ENCODE data around the gene ZRANB3. TPM values are rescaled to one million over a fixed set of nuclear protein-coding genes. Genes with fewer than 3 reads are reported as not detected.
"Not testable (repeated sequence)": the region's sequence is repeated elsewhere in the genome, so short reads cannot be mapped to it uniquely, and the experiment has no call there.

Gene ZRANB3
- total and polyA plus RNA-seq, 9 donors, result 2.6 to 11.4 (median 7.1) TPM

DNA sequence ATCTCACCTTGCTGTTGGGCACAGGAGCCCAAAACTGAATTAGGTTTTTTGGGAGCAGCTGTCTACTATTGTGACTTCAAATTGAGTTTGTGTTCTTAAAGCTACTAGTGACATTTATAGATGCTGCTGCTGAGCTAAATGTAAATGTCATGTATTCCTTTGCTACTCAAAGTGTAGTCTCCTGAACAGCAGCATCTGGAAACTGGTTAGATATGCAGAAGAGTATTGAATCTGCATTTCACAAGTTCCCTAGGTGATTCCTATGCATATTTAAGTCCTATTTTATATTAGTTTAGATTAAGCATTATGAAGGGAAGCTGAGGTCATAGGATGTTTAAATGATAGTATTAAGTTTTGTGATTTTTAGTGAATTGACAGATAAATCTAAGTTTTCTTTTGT lies 411.4 kb downstream of the ZRANB3 start:
- Histone ChIP-seq H3K27me3 (no peaks in the 10 kb centered on the region), H3K9me3 (no peaks in the 10 kb centered on the region), H3K4me1 (ENCODE audit: insufficient read depth) (no peaks in the 10 kb centered on the region), H3K27ac (no peak overlapping the region), H3K36me3 (no peaks in the 10 kb centered on the region), H3K4me3 (no peak overlapping the region)
- DNase-seq, result no peak
- TF ChIP-seq EP300 (IDR thresholded peaks at IDR 0.05) (no peak), CTCF (IDR thresholded peaks at IDR 0.05) (no peak), POLR2A (IDR thresholded peaks at IDR 0.05) (no peak)
- intact Hi-C loops (cut with DNase I), result no loop called here

DNA sequence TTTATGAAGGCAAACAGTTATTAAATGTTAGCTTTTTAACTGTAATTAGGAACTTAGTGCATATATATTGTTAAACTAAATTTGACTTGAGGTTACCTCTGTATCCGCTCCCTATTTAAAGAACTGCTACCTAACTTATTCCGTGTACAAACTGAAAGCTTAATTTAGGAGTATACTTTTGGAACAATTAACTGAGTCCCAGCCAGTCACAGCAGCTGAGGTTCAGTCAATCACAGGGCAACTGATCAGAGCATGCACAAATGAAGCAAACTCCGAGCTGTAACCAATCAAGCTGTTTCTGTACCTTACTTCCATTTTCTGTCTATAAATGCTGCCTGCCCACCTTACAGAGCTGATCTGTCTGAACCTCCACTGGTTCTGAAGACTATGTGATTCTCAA lies 417.7 kb downstream of the ZRANB3 start:
- Histone ChIP-seq H3K4me1 (ENCODE audit: insufficient read depth) (peaks cover 1% of the 10 kb centered on the region), H3K9me3 (no peaks in the 10 kb centered on the region), H3K36me3 (no peaks in the 10 kb centered on the region), H3K4me3 (no peak overlapping the region), H3K27ac (no peak overlapping the region), H3K27me3 (no peaks in the 10 kb centered on the region)
- DNase-seq, result no peak
- intact Hi-C loops (cut with DNase I), result no loop called here
- WGBS, 3 donors, result 94 to 97% (median 96%) methylated on average over 3 of the region's 3 CpGs
- no peak for TF ChIP-seq EP300 (IDR thresholded peaks at IDR 0.05)
- no peak for TF ChIP-seq POLR2A (IDR thresholded peaks at IDR 0.05)
- TF ChIP-seq CTCF (IDR thresholded peaks at IDR 0.05), result no peak

- H3K27me3 ChIP-seq; H3K27ac ChIP-seq; H3K4me3 ChIP-seq; intact Hi-C loops (cut with DNase I); H3K9me3 ChIP-seq; DNase-seq; H3K36me3 ChIP-seq; H3K4me1 ChIP-seq (ENCODE audit: insufficient read depth): not testable (repeated sequence)
- 96 to 99% (median 97%) methylated on average over 17 to 54 of the region's 56 CpGs for WGBS, 3 donors
Measured at GRCh38 chr2:135105513-135106316, 425.3 kb downstream of the ZRANB3 start.

DNA sequence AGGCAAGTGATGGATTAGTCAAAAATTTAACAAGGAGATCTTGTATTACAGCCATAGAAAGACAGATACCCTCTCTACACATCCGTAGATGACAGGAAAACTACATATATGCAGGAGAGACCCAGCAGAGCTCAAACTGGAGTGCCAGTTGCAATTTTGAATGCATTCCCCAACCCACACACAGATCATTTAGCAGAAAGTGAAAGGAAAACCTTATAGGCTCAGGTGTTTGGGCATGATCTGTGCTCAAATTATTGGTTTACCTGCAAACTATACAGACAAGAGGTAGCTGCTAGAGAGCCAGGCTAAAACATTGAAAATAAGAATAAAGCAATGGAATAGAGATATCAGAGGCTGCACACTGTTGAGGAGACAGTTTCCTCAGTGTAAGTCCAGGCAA lies 427.2 kb downstream of the ZRANB3 start:
- 0 to 95% (median 94%) methylated on average over 1 of the region's 1 CpG for WGBS, 3 donors
- intact Hi-C loops (cut with DNase I), result no loop called here
- no peak overlapping the region for H3K4me3 ChIP-seq
- no peak for DNase-seq
- H3K27ac ChIP-seq, result no peak overlapping the region
- no peaks in the 10 kb centered on the region for H3K27me3 ChIP-seq
- TF ChIP-seq CTCF (IDR thresholded peaks at IDR 0.05) (no peak), POLR2A (IDR thresholded peaks at IDR 0.05) (no peak), EP300 (IDR thresholded peaks at IDR 0.05) (no peak)
- H3K9me3 ChIP-seq, result no peaks in the 10 kb centered on the region
- no peaks in the 10 kb centered on the region for H3K36me3 ChIP-seq
- H3K4me1 ChIP-seq (ENCODE audit: insufficient read depth), result peaks cover 1% of the 10 kb centered on the region

DNA sequence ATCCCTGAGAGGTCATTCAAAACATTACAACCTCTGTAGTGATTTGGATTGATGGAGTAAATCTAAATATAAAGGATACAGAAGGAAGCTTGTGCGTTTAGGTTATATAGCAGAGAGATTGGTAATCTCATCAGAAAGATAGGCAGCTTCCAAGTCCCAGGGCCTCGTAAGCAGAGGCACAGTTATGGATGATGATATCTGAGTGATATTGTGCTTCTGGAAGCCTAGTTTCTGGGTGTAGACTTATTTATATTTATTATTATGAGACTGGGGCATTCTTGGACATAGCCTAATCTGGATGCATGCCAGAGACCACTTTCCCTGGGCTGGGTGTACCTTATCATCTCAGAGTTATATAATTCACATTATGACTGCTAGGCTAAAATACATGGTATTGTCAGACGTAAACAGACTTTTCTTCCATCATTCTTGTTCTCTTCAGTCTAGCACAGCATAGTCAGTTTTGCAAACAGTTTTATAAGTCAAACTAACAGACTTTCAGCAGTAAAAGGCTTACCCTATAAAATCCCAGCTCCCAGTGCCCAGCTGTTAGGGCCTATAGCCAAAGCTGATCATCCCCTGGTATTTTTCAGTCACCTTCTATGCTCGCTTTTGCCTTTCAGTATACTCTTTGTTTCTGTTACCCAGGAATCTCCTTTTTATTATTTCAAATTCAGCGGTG lies 431.1 kb downstream of the ZRANB3 start:
- no peaks in the 10 kb centered on the region for H3K9me3 ChIP-seq
- intact Hi-C loops (cut with DNase I), result no loop called here
- peaks cover 1% of the 10 kb centered on the region for H3K4me1 ChIP-seq (ENCODE audit: insufficient read depth)
- TF ChIP-seq POLR2A (IDR thresholded peaks at IDR 0.05), result no peak
- no peak for TF ChIP-seq EP300 (IDR thresholded peaks at IDR 0.05)
- TF ChIP-seq CTCF (IDR thresholded peaks at IDR 0.05), result no peak
- no peak overlapping the region for H3K4me3 ChIP-seq
- WGBS, 3 donors, result 60 to 72% (median 65%) methylated on average over 5 of the region's 5 CpGs
- no peaks in the 10 kb centered on the region for H3K27me3 ChIP-seq
- no peaks in the 10 kb centered on the region for H3K36me3 ChIP-seq
- no peak for DNase-seq
- H3K27ac ChIP-seq, result no peak overlapping the region

All from ovary (tissue), 9 donors.